MM.1S (cell line): ENCODE data around the gene CAGE1.

Experiments used
- DNase-seq: peaks from one replicate; pipeline ENCODE4 v3.0.0-alpha.2; 2015
- H2AFZ ChIP-seq: fragments of 300-600 bp; sonication (generic); 2 replicates; pipeline ENCODE4 v1.6.0; 2016; ENCODE audit warnings: antibody characterized with exemption, low read length
- H3F3A ChIP-seq: fragments of 300-600 bp; sonication (generic); 2 replicates; pipeline ENCODE4 v1.6.1; 2016; ENCODE audit warnings: mild to moderate bottlenecking, antibody characterized with exemption, low read length, moderate library complexity, mixed read lengths; ENCODE audit not compliant: insufficient read depth
- H3K27ac ChIP-seq: fragments of 300-600 bp; sonication (generic); 2 replicates; pipeline ENCODE4 v1.5.1; 2016; ENCODE audit warnings: mild to moderate bottlenecking, low read length
- H3K27me3 ChIP-seq: fragments of 300-600 bp; sonication (generic); replicated peaks from 2 replicates; pipeline ENCODE4 v1.6.0; 2016; ENCODE audit warnings: low read length; ENCODE audit not compliant: insufficient read depth
- H3K36me3 ChIP-seq: fragments of 300-600 bp; sonication (generic); replicated peaks from 2 replicates; pipeline ENCODE4 v1.6.1; 2016; ENCODE audit warnings: mild to moderate bottlenecking, low read length, mixed read lengths; ENCODE audit not compliant: insufficient read depth
- H3K4me1 ChIP-seq: fragments of 300-600 bp; sonication (generic); 2 replicates; pipeline ENCODE4 v1.6.1; 2016; ENCODE audit warnings: low read length, mixed read lengths
- H3K4me2 ChIP-seq: fragments of 300-600 bp; sonication (generic); 2 replicates; pipeline ENCODE4 v1.6.0; 2016; ENCODE audit warnings: low read depth, low read length
- H3K4me3 ChIP-seq: fragments of 300-600 bp; sonication (generic); 2 replicates; pipeline ENCODE4 v1.5.1; 2016; ENCODE audit warnings: low read length, mixed read lengths
- H3K79me2 ChIP-seq: fragments of 300-600 bp; sonication (generic); 2 replicates; pipeline ENCODE4 v1.6.1; 2016; ENCODE audit warnings: mixed run types, low read length, mixed read lengths
- H3K9ac ChIP-seq: fragments of 300-600 bp; sonication (generic); 2 replicates; pipeline ENCODE4 v1.6.1; 2016; ENCODE audit warnings: low read length, mixed read lengths
- H3K9me2 ChIP-seq: fragments of 300-600 bp; sonication (generic); replicated peaks from 2 replicates; pipeline ENCODE4 v1.6.1; 2016; ENCODE audit warnings: mild to moderate bottlenecking, low read length, mixed read lengths; ENCODE audit not compliant: insufficient read depth
- H3K9me3 ChIP-seq: fragments of 300-600 bp; sonication (generic); replicated peaks from 2 replicates; pipeline ENCODE4 v1.6.1; 2016; ENCODE audit warnings: mild to moderate bottlenecking, low read length, mixed read lengths; ENCODE audit not compliant: insufficient read depth
- H4K20me1 ChIP-seq: fragments of 300-600 bp; sonication (generic); 2 replicates; pipeline ENCODE4 v1.6.1; 2016; ENCODE audit warnings: mild to moderate bottlenecking, low read length, moderate library complexity, mixed read lengths; ENCODE audit not compliant: insufficient read depth
- EZH2 ChIP-seq: fragments of 300-600 bp; sonication (generic); optimal IDR thresholded peaks from 2 replicates; pipeline ENCODE3; 2017; ENCODE audit warnings: low read depth, mild to moderate bottlenecking, antibody characterized with exemption, low read length, mixed read lengths
- EZH2phosphoT487 ChIP-seq: fragments of 300-600 bp; sonication (generic); IDR thresholded peaks from 2 replicates; pipeline ENCODE4 v1.6.1; 2018; ENCODE audit warnings: antibody characterized with exemption, low read length
- TF ChIP-seq, protein P1 (sequence below): fragments of 300-600 bp; sonication (generic); IDR thresholded peaks from 2 replicates; pipeline ENCODE4 v1.5.1; 2016; ENCODE audit warnings: antibody characterized with exemption, low read length, mixed read lengths

The CAGE1 gene

DNA sequence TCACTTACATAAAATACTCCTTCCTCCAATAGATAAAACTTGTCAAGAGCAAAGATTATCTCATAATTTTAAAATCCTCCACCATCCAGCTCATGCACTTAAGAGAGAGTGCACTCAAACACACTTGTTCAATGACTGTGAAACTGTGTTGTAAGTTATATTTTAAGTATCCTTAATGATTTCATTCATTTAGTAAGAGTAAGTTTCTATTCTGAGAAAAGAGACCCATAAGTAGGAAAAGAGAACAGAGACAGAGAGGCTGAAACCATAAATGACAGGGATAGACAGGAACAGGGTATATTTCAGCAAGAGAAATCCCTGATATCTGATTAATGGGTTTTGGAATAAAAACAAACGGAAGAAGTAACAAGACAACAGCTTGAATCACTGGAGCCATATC, 84.7 kb downstream of the CAGE1 start:
- Histone ChIP-seq H3K27ac (no peak overlapping the region), H4K20me1 (peaks cover 8% of the 10 kb centered on the region; the same call in 1 of the 2 replicates), H3K9me3 (no peaks in the 10 kb centered on the region), H3K4me2 (no peak overlapping the region), H3K4me1 (no peaks in the 10 kb centered on the region; the same call in 1 of the 2 replicates), H3K9me2 (no peaks in the 10 kb centered on the region), H3F3A (no peaks in the 10 kb centered on the region), H3K4me3 (no peak overlapping the region), H2AFZ (no peak overlapping the region), H3K79me2 (peaks cover 95% of the 10 kb centered on the region), H3K9ac (no peak overlapping the region), H3K36me3 (peaks cover 33% of the 10 kb centered on the region), H3K27me3 (no peaks in the 10 kb centered on the region)
- TF ChIP-seq EZH2 (no peak), EZH2phosphoT487 (no peak)
- TF ChIP-seq, protein P1, sequence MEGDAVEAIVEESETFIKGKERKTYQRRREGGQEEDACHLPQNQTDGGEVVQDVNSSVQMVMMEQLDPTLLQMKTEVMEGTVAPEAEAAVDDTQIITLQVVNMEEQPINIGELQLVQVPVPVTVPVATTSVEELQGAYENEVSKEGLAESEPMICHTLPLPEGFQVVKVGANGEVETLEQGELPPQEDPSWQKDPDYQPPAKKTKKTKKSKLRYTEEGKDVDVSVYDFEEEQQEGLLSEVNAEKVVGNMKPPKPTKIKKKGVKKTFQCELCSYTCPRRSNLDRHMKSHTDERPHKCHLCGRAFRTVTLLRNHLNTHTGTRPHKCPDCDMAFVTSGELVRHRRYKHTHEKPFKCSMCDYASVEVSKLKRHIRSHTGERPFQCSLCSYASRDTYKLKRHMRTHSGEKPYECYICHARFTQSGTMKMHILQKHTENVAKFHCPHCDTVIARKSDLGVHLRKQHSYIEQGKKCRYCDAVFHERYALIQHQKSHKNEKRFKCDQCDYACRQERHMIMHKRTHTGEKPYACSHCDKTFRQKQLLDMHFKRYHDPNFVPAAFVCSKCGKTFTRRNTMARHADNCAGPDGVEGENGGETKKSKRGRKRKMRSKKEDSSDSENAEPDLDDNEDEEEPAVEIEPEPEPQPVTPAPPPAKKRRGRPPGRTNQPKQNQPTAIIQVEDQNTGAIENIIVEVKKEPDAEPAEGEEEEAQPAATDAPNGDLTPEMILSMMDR, result no peak
- DNase-seq, result no peak

DNA sequence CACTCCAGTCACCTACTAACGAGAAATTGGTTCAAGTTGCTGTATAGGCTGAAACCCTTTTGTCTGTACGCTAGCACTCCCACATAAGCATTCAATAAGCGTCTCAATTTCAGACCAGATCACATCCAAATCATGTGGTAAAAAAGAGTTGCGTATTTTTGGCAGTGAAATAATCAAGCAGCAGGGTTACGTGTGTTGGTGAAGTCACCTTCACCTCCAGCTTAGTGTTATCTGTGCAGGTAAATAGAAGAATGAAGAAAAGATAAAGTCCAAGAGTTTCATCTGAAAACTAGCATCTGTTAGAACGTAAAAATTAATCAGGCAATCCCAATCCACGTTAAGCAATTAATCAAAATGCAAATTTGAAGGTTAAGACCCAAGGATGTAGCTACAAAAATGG, 87.8 kb downstream of the CAGE1 start:
- H3K4me2 ChIP-seq, result no peak overlapping the region
- H3K4me1 ChIP-seq, result no peaks in the 10 kb centered on the region
- H3F3A ChIP-seq, result peaks cover 9% of the 10 kb centered on the region; the same call in 1 of the 2 replicates
- DNase-seq, result no peak
- no peaks in the 10 kb centered on the region for H3K9me3 ChIP-seq
- H4K20me1 ChIP-seq, result peaks cover 5% of the 10 kb centered on the region; the same call in 1 of the 2 replicates
- H3K36me3 ChIP-seq, result peaks cover 42% of the 10 kb centered on the region
- H3K27me3 ChIP-seq, result no peaks in the 10 kb centered on the region
- peaks cover 84% of the 10 kb centered on the region for H3K79me2 ChIP-seq
- no peak for TF ChIP-seq EZH2
- no peak for TF ChIP-seq EZH2phosphoT487
- H3K9ac ChIP-seq, result no peak overlapping the region
- no peak overlapping the region for H3K27ac ChIP-seq
- H3K4me3 ChIP-seq, result no peak overlapping the region
- no peaks in the 10 kb centered on the region for H3K9me2 ChIP-seq
- H2AFZ ChIP-seq, result no peak overlapping the region

DNA sequence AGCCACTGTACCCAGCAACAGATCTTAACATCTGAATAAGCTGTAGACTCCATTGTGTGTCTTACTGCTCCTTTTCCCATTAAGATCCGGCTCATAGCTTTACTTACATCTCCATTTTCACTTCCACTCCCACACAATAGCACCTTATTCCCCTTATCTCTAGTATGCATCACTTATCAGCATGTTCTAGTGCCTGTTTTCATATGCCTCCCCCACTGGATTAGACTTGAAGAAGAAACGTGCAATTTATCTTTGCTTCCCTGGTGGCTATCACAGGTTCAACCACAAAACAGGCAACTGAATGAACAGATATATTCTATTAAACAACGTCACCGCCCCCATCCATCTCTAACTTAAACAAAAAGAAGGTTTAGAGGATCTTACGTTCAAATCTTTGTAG, 88.6 kb downstream of the CAGE1 start:
- no peak for DNase-seq
- peaks cover 7% of the 10 kb centered on the region for H4K20me1 ChIP-seq
- no peaks in the 10 kb centered on the region for H3K9me3 ChIP-seq
- H3F3A ChIP-seq, result peaks cover 9% of the 10 kb centered on the region; the same call in 1 of the 2 replicates
- H3K27me3 ChIP-seq, result no peaks in the 10 kb centered on the region
- TF ChIP-seq EZH2 (no peak), EZH2phosphoT487 (no peak)
- TF ChIP-seq, protein P1, result no peak
- no peak overlapping the region for H3K9ac ChIP-seq
- H2AFZ ChIP-seq, result no peak overlapping the region
- peaks cover 80% of the 10 kb centered on the region for H3K79me2 ChIP-seq
- no peak overlapping the region for H3K27ac ChIP-seq
- H3K4me1 ChIP-seq, result no peaks in the 10 kb centered on the region
- no peak overlapping the region for H3K4me2 ChIP-seq
- peaks cover 42% of the 10 kb centered on the region for H3K36me3 ChIP-seq
- no peak overlapping the region for H3K4me3 ChIP-seq
- no peaks in the 10 kb centered on the region for H3K9me2 ChIP-seq

DNA sequence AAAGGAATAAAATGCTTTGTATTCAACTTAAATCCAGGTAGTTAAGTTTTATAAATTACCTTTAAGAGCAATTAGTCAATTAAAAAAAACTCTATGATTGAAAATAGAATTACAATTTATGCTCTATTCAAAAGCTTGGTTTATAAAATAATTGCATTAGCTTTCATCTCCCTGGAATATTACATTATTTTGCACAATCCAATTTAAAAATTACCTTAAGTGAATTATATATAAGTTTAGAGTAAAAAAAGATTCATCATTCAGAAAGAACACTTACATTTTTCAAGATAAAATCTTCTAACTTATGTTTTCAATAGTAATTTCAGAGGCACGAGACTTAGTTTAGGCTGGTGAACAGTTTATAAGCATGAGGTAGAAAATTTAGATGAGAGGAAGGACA, 91.4 kb downstream of the CAGE1 start:
- Histone ChIP-seq H3K9me2 (no peaks in the 10 kb centered on the region), H3K27me3 (no peaks in the 10 kb centered on the region), H3K9ac (no peak overlapping the region), H3K36me3 (peaks cover 45% of the 10 kb centered on the region), H3K27ac (no peak overlapping the region), H3F3A (peaks cover 9% of the 10 kb centered on the region; the same call in 1 of the 2 replicates), H3K79me2 (peaks cover 63% of the 10 kb centered on the region), H3K4me2 (no peak overlapping the region), H3K9me3 (no peaks in the 10 kb centered on the region), H3K4me3 (no peak overlapping the region), H3K4me1 (no peaks in the 10 kb centered on the region), H2AFZ (no peak overlapping the region), H4K20me1 (peaks cover 8% of the 10 kb centered on the region; the same call in 1 of the 2 replicates)
- TF ChIP-seq, protein P1, result no peak
- TF ChIP-seq EZH2phosphoT487 (no peak), EZH2 (no peak)
- no peak for DNase-seq
